SU-DHL-6 (cell line): ENCODE data around the gene SLC1A1.

Experiments used
- CTCF ChIP-seq: fragments of 200-600 bp; sonication (generic); IDR thresholded peaks from one replicate; pipeline ENCODE4 v1.5.1; 2017; ENCODE audit warnings: antibody characterized with exemption, mild to moderate bottlenecking, low read length, moderate library complexity; ENCODE audit not compliant: insufficient read depth, poor library complexity, severe bottlenecking
- EZH2phosphoT487 ChIP-seq: fragments of 200-600 bp; sonication (generic), shearing (Covaris generic); conservative IDR thresholded peaks from 2 replicates; pipeline ENCODE4 v1.6.1; 2018; ENCODE audit warnings: mild to moderate bottlenecking, antibody characterized with exemption, low read length, moderate library complexity, mixed read lengths

- TF ChIP-seq CTCF (no peak), EZH2phosphoT487 (no peak)
These were observed 128.4 kb downstream of the SLC1A1 start for GRCh38 chr9:4618700-4619099.
